Brain microvascular endothelial cell (primary cell): ENCODE results near the gene KIF25.
A peak's percentile ranks its signal among the peaks of the same experiment; 100 is the strongest.

Experiments used
- DNase-seq: peaks from one replicate; pipeline ENCODE4 v3.0.0-alpha.2; 2020
- H3K27ac ChIP-seq: fragments of 250-450 bp; sonication (Bioruptor Pico); 2 replicates; pipeline ENCODE4 v1.5.1; 2020; ENCODE audit warnings: mild to moderate bottlenecking, moderate library complexity
- H3K27me3 ChIP-seq: fragments of 250-450 bp; sonication (Bioruptor Pico); replicated peaks from 2 replicates; pipeline ENCODE4 v1.5.1; 2020; ENCODE audit warnings: mild to moderate bottlenecking
- H3K36me3 ChIP-seq: fragments of 250-450 bp; sonication (Bioruptor Pico); replicated peaks from 2 replicates; pipeline ENCODE4 v1.5.1; 2020; ENCODE audit warnings: mild to moderate bottlenecking
- H3K4me3 ChIP-seq: 2 replicates; pipeline ENCODE4 v1.5.1; 2011; ENCODE audit warnings: low read depth, mild to moderate bottlenecking, control low read depth, low read length, moderate library complexity
- in situ Hi-C: cut with HindIII; loops from 2 replicates; pipeline ENCODE4 v1.10.0; 2017; ENCODE audit warnings: low sequenced_read_pairs, low pct_ligation_motif_present
- TF ChIP-seq, protein P1 (sequence below): IDR thresholded peaks from 2 replicates; pipeline ENCODE4 v1.5.1; 2011; ENCODE audit warnings: low read depth, mild to moderate bottlenecking, moderate library complexity, low read length, control low read depth, inconsistent platforms; ENCODE audit errors: missing control alignments

The KIF25 gene

DNA sequence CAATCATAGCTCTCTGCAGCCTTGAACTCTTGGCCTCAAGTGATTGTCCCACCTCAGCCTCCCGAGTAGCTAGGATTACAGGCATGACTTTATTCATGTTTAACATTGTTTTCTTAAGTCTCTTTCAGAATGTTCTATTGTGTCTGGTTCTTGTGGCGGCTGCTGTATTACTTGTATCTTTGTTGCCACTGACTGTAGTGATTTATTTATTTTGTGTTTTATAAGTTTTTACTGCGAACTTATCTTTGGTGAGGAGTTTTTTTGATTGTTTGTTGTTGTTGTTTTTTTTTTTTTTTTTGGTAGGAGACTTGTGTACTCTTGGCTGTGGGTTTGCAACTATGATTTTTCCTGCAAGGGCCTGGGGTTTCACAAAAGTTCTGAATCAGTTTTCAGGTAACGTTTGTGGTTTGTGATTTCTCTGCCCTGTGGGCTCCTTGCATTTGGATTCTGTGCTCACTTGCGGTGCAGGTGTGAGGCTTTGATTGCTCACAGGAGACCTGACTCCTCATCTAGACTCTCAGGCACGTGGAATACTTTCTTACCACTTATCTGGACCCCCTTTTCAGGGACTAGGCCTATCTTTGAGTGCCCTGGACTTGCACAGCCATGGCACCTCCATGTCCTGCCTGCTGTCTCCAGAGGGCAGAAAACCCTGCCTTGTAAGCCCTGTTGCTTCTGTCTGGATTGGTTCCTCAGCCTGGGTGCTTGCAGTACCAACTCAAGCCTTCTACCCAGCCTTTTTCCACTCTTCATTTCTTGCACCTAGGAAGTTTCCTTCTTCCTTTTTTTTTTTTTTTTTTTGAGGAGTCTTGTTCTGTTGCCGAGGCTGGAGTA, 25.2 kb downstream of the KIF25 start:
- H3K27ac ChIP-seq, result no peak overlapping the region
- no peak for DNase-seq
- H3K4me3 ChIP-seq, result no peak overlapping the region
- no peaks in the 10 kb centered on the region for H3K27me3 ChIP-seq
- TF ChIP-seq, protein P1, sequence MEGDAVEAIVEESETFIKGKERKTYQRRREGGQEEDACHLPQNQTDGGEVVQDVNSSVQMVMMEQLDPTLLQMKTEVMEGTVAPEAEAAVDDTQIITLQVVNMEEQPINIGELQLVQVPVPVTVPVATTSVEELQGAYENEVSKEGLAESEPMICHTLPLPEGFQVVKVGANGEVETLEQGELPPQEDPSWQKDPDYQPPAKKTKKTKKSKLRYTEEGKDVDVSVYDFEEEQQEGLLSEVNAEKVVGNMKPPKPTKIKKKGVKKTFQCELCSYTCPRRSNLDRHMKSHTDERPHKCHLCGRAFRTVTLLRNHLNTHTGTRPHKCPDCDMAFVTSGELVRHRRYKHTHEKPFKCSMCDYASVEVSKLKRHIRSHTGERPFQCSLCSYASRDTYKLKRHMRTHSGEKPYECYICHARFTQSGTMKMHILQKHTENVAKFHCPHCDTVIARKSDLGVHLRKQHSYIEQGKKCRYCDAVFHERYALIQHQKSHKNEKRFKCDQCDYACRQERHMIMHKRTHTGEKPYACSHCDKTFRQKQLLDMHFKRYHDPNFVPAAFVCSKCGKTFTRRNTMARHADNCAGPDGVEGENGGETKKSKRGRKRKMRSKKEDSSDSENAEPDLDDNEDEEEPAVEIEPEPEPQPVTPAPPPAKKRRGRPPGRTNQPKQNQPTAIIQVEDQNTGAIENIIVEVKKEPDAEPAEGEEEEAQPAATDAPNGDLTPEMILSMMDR, result no peak
- in situ Hi-C loops, result no loop called here
- H3K36me3 ChIP-seq, result no peaks in the 10 kb centered on the region

DNA sequence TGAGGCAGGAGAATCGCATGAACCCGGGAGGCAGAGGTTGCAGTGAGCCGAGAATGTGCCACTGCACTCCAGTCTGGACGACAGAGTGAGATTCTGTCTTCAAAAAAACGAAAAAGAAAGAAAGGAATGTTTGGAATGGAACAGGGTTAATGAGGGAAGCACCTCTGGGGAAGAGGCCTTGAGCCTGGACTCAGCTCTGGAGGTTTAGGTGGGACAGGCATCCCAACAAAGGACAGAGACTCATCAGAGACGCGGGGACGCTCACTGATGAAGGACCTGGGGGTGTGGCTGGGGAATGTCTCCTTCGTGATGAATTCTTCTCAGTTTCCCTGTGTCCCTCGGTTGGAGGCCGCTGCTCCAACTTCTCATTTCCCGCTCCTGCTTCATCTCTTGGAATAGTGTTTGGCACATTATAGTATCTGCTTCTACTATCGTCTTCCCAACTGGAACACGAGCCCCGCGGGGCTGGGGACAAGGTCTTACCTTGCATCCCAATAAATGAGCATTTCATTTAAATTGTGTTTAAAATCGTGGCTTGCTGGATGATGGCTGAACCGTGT, 27.6 kb downstream of the KIF25 start:
- in situ Hi-C loops, result no loop called here
- TF ChIP-seq, protein P1, result no peak
- H3K4me3 ChIP-seq, result no peak overlapping the region

DNA sequence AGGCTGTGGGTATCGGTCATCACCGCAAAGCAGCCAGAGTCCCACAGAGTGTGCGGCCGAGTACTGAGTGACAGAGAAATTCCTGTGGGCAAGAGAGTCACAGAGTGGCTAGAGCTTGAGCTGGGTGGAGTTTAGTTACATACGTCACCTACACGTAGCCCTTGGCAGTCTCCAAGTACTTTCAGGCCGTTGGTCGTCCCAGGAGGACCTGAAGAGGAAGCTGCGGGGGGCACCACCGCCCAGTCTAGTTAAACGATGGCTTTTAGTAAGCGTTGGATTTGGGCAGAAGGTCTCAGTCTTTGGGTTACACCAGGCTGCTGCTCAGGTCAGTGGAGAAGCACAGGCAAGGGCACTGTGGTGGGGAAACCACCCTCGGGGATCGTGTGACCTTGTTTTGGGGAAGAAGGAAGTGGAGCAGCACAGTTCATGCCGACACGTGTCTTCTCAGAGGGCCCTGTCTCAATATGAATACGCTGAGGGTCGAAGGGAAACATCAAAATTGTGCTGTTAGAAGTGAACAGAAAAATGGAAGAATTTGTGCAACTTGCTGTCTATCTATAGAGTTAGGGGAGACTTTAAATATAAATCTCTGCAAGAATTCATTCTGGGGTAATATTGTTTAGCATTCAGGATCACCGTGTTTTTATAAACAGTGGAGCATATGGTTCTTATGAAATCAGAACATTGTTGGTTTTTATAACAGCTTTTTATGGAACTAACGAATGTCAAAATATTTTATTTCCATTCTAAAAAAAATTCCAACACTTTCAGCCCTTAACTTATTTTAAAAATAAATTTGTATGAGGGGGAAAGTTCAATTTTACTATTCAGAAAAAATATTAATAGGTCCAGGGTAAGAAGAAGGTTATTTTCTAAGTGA, 28.6 kb downstream of the KIF25 start:
- peak; percentile 15 for DNase-seq
- Histone ChIP-seq H3K36me3 (no peaks in the 10 kb centered on the region), H3K27ac (no peak overlapping the region), H3K27me3 (no peaks in the 10 kb centered on the region), H3K4me3 (no peak overlapping the region)
- TF ChIP-seq, protein P1, result no peak
- in situ Hi-C loops, result no loop called here

More for the DNA sequence above, 27.6 kb downstream of the KIF25 start:
- no peaks in the 10 kb centered on the region for H3K36me3 ChIP-seq
- H3K27ac ChIP-seq, result no peak overlapping the region
- DNase-seq, result no peak
- no peaks in the 10 kb centered on the region for H3K27me3 ChIP-seq

DNA sequence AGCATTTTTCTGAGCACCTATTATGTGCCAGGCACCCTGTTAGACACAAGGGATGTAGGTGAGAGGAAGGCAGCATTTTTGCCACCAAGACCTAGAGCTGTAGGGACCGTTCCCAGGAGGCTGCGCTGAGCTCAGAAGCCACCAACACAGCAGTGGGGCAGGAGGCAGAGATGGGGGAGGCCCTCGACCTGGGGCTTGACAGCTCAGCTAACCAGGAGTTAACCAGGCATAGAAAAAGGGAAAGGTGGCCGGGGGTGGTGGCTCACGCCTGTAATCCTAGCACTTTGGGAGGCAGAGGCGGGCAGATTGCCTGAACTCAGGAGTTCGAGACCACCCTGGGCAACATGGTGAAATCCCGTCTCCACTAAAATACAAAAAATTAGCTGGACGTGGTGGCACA, 29.5 kb downstream of the KIF25 start:
- no peak for DNase-seq
- Histone ChIP-seq H3K36me3 (no peaks in the 10 kb centered on the region), H3K4me3 (no peak overlapping the region), H3K27ac (no peak overlapping the region), H3K27me3 (no peaks in the 10 kb centered on the region)
- TF ChIP-seq, protein P1, result no peak
- in situ Hi-C loops, result no loop called here

DNA sequence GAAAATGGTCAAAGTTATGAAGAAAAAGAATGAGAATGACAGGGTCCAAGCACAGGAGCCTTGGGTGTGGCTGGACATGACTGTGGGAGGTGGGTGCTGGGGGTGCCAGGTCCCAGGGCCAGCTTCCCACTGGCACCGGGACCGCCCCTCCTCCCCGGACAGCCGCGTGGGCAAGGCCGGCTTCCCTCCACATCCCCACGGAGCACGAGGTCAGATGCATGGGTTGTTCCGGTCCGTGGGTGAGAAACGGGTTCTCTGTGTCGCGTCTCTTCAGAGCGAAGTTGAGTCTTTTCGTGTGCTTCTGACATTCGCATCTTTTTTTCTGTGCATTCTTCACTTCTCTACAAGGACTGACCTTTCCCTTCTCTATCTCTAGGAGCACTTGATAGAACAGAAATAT, 30.1 kb downstream of the KIF25 start:
- Histone ChIP-seq H3K36me3 (no peaks in the 10 kb centered on the region), H3K4me3 (no peak overlapping the region), H3K27me3 (no peaks in the 10 kb centered on the region), H3K27ac (no peak overlapping the region)
- DNase-seq, result no peak
- in situ Hi-C loops, result no loop called here
- TF ChIP-seq, protein P1, result no peak
